RKO (cell line): ENCODE results near the gene RTN4.
"Not testable (repeated sequence)": the region's sequence is repeated elsewhere in the genome, so short reads cannot be mapped to it uniquely, and the experiment has no call there.

Source experiments
- DNase-seq: peaks from one replicate; pipeline ENCODE4 v3.0.0-alpha.2; 2016; ENCODE audit warnings: low spot score

RTN4 gene, protein sequence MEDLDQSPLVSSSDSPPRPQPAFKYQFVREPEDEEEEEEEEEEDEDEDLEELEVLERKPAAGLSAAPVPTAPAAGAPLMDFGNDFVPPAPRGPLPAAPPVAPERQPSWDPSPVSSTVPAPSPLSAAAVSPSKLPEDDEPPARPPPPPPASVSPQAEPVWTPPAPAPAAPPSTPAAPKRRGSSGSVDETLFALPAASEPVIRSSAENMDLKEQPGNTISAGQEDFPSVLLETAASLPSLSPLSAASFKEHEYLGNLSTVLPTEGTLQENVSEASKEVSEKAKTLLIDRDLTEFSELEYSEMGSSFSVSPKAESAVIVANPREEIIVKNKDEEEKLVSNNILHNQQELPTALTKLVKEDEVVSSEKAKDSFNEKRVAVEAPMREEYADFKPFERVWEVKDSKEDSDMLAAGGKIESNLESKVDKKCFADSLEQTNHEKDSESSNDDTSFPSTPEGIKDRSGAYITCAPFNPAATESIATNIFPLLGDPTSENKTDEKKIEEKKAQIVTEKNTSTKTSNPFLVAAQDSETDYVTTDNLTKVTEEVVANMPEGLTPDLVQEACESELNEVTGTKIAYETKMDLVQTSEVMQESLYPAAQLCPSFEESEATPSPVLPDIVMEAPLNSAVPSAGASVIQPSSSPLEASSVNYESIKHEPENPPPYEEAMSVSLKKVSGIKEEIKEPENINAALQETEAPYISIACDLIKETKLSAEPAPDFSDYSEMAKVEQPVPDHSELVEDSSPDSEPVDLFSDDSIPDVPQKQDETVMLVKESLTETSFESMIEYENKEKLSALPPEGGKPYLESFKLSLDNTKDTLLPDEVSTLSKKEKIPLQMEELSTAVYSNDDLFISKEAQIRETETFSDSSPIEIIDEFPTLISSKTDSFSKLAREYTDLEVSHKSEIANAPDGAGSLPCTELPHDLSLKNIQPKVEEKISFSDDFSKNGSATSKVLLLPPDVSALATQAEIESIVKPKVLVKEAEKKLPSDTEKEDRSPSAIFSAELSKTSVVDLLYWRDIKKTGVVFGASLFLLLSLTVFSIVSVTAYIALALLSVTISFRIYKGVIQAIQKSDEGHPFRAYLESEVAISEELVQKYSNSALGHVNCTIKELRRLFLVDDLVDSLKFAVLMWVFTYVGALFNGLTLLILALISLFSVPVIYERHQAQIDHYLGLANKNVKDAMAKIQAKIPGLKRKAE

DNA sequence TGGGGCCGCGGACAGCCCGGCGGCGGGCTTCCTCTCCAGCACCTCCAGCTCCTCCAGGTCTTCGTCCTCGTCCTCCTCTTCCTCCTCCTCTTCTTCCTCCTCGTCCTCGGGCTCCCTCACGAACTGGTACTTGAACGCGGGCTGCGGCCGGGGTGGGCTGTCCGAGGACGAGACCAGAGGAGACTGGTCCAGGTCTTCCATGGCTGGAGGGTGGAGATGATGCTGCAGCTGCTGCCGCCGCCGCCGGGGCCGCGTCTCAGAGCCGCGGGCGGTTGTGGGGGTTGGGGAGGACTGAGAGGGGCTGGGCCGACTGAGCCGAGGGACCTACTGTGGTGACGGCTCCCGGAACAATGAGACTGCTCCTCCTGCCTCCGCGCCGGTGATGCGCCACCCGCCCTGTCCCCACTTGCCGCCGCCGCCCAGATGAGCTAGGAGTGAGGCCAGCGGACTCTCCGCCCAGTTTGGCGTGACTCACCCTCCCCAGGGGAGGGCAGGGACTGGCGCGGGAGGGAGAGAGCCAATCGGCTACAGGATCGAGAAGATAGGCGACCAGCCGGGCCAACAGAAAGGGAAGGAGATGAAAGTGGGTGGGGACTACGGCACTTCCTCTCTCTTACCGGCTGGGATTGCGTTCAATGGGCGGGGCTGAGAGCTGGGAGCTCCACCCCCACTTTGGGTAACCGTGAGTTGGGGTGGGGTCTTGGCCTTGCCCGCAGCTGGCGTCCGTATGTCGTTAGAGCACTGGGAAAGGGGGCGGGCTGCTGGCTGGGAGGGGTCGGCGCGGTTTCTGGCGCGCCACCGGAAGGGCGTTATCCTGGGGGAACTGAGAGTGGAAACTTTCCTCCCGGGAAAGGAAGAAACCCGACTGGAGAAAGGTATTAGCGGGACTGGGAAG, at the start of gene RTN4:
Gene RTN4, minus strand, starts transcription at position 352 of the 895 bp plus-strand sequence. Its CDS starts 151 bp downstream, at position 201.
- DNase-seq = peak; percentile 99

DNA sequence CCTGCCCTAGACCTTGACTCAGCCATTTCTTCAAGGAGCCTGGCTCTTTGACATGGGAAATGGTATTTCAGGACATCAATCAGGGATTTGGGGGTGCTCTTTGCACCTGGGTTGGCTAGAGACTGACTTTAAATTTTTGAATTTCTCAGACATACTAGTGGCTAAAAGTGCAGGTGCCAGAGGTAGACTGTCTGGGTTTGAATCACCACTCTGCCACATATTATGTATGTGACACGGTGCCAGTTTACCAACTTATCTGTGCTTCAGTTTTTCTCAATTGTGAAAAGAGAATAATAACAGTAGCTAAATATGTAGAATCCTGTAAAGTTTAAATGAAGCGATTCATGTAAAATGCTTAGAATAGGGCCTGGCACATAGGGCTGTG, 49.2 kb upstream of the RTN4 start:
- no peak for DNase-seq

DNA sequence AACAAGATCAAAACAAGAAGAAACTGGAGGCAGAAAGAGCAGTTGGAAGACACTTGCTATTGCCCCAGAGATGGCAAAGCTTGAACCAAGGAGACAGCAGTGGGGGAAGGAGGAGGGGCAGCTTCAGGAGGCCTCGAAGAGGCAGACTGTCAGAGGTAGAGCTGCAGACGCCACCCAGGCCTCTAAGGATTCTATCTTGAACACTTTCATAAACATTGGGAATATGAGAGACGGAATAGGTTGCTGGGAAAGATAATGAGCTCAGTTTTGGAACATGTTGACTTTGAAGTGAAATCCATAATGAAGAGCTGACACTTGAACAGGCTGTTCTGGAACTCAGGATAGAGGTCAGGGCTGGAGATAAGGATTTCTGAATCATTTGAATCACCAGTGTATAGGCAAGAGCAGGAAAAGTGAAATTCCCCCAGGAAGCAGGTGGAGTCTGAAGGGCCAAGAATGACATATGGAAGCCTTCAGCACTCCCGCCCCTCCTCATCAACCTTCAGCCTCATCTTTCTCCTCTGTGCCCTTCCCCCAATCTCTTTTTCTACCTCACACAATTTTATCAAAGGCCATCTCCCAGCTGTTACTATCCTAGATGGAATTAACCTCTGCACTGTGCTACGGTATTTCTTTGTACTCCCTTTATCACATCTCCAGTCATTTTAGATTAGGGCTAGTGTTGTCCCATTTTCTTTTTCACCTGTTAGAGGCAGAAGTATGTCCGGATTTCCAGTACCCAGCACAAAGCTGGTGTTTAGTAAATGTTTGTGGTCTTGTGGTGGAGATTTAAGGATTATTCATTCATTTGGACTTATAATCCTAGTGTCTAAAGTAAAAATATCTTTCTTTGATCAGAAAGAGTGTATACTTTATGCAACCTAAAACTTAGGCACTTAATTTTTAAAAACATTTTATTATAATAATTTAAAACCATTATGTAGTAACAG, 47.5 kb upstream of the RTN4 start:
- DNase-seq = no peak

DNA sequence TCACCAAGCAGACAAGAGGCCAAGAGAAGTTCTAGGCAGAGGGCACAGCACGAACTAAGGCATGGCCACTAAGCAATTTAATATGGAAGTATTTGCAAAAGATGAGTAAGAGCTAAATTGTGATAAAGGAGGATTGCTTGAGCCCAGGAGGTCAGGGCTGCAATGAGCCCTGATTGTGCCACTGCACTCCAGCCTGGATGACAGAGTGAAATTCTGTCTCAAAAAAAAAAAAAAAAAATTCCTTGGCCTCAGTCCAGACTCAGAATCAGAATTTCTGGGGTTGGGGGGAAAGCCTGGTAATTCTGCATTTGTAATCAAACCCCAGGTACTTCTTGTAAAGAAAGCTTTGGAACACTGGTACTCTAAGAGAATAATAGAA, 46.8 kb upstream of the RTN4 start:
- no peak for DNase-seq

GRCh38 chr2:55096586-55096985, 46.3 kb upstream of the RTN4 start:
- DNase-seq = no peak

- peak; percentile 80 for DNase-seq
Measured at GRCh38 chr2:55093381-55093780, 43.1 kb upstream of the RTN4 start.

GRCh38 chr2:55092439-55092838, 42.2 kb upstream of the RTN4 start:
- no peak for DNase-seq

DNA sequence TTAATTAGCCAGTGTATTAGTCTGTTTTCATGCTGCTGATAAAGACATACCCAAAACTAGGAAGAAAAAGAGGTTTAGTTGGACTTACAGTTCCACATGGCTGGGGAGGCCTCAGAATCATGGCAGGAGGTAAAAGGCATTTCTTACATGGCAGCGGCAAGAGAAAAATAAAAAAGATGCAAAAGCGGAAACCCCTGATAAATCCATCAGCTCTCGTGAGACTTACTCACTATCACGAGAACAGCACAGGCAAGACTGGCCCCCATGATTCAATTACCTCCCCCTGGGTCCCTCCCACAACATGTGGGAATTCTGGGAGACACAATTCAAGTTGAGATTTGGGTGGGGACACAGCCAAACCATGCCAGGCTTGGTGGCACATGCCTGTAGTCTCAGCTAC, 41.4 kb upstream of the RTN4 start:
- DNase-seq = not testable (repeated sequence)

- no peak for DNase-seq
Measured at GRCh38 chr2:55090702-55091101, 40.5 kb upstream of the RTN4 start.

- no peak for DNase-seq
Measured at GRCh38 chr2:55089726-55090125, 39.5 kb upstream of the RTN4 start.

- no peak for DNase-seq
Measured at GRCh38 chr2:55088400-55088799, 38.1 kb upstream of the RTN4 start.

GRCh38 chr2:55087936-55088335, 37.7 kb upstream of the RTN4 start:
- no peak for DNase-seq

DNA sequence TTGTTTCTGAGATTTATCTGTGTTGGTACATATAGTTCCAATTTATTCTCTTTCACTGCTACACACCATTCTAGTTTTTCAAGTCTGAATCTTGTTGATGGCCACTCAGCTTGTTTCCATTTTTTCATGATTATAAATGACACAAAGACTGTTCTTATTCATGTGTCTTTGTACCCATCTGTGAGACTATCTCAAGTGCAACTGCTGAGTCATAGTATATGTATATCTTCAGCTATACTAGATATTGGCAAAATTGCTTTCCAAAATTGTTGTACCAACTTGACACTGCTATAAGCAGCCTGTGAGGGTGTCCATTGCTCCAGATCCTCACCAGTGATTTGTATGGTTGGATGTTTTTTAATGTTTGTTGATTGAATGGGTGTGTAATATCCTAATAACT, 37.2 kb upstream of the RTN4 start:
- no peak for DNase-seq

GRCh38 chr2:55085113-55086040, 35.1 kb upstream of the RTN4 start:
- no peak for DNase-seq

DNA sequence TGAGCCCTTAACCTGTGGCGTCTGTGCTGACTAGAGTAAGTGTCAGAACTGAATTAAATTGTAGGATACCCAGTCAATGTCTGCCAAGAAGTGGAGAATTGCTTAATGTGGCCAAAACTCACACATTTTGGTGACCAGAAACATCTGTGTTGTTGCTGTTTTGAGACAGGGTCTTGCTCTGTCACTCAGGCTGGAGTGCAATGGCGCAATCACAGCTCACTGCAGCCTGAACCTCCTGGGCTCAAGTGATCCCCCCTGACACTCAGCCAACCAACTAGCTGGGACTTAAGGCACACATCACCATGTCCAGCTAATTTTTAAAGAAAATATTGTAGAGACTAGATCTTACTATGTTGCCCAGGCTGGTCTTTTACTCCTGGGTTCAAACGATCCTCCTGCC, 34.4 kb upstream of the RTN4 start:
- DNase-seq = no peak

DNA sequence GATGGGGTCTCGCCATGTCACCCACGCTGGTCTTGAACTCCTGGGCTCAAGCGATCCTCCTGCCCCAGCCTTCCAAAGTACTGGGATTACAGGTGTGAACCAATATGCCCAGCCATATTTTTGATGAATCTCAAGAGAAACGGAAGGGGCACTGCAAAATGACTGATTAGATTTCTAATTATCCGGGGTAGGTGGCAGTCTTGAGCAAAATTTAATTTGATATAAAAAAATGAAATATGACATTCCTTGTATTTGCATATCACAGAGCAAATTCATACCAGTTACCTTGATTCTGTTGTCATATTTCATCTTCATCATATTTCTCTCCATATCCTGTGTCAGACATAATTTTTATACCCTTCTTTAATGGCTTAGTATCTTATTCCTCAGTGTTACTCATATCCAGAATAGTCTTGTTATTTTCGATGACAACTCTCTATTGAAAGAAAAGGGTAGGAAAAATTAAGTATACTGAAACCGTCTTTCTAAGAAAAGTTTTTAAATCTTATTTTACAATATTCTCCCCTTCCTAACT, 30.0 kb upstream of the RTN4 start:
- no peak for DNase-seq

- no peak for DNase-seq
Measured at GRCh38 chr2:55078956-55079355, 28.7 kb upstream of the RTN4 start.

DNA sequence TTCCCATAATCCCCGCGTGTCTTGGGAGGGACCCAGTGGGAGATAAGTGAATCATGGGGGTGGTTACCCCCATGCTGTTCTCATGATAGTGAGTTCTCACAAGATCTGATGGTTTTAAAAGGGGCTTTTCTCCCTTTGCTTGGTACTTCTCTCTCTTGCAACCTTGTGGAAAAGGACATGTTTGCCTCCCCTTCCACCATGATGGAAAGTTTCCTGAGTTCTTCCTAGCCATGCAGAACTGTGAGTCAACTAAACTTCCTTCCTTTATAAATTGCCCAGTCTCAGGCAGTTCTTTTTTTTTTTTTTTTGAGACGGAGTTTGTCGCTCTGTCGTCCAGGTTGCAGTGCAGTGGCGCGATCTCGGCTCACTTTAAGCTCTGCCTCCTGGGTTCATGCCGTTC, 26.5 kb upstream of the RTN4 start:
- DNase-seq = no peak

DNA sequence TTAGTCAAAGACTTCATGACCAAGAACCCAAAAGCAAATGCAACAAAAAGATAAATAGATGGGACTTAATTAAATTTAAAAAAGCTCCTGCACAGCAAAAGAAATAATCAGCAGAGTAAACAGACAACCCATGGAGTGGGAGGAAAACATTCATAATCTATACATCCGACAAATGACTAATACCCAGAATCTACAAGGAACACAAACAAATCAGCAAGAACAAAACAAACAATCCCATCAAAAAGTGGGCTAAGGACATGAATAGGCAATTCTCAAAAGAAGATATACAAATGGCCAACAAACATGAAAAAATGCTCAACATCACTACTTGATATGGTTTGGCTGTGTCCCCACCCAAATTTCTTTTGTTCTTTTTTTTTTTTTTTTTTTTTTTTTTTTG, 25.8 kb upstream of the RTN4 start:
- DNase-seq = not testable (repeated sequence)
